Measurements from ENCODE around the gene IDH3A. TPM values are rescaled to one million over a fixed set of nuclear protein-coding genes. Genes with fewer than 3 reads are reported as not detected.

Gene IDH3A
- total RNA-seq, 1 experiment from 2014 or later = 40.2 TPM

GRCh38 chr15:78105476-78106241 lies 43.5 kb upstream of the IDH3A start:
- Histone ChIP-seq H2BK120ac (ENCODE audit: low read depth, low read length, poor library complexity, severe bottlenecking) (no peak overlapping the region), H3K79me2 (ENCODE audit: insufficient read depth, low read length) (no peaks in the 10 kb centered on the region), H3K79me1 (ENCODE audit: insufficient read depth, low read depth, low read length, poor library complexity, severe bottlenecking) (no peaks in the 10 kb centered on the region), H3K4me2 (ENCODE audit: insufficient read depth, insufficient read length, low read length) (no peak overlapping the region), H2AK5ac (ENCODE audit: insufficient read length, low read length) (no peak overlapping the region), H3K4ac (ENCODE audit: low read depth, low read length) (no peak overlapping the region), H4K20me1 (ENCODE audit: control insufficient read depth, insufficient read depth, insufficient read length) (no peaks in the 10 kb centered on the region), H3K23ac (ENCODE audit: insufficient read length, low read depth, low read length) (no peak overlapping the region), H3T11ph (ENCODE audit: low read length) (no peak overlapping the region), H4K8ac (replicated peaks; ENCODE audit: insufficient read length, low read depth, low read length) (no peak overlapping the region), H3K27me3 (ENCODE audit: insufficient read depth, low read length) (no peaks in the 10 kb centered on the region), H3K18ac (ENCODE audit: insufficient read length, low read depth, low read length) (no peak overlapping the region), H3K23me2 (ENCODE audit: insufficient read length, low read depth, low read length, poor library complexity, severe bottlenecking) (no peaks in the 10 kb centered on the region), H3K4me1 (ENCODE audit: insufficient read depth, low read length) (no peaks in the 10 kb centered on the region), H4K5ac (ENCODE audit: insufficient read length, low read depth, low read length) (no peak overlapping the region), H3K9ac (ENCODE audit: extremely low read depth, insufficient read length, low read length) (no peak overlapping the region), H4K91ac (ENCODE audit: insufficient read length, low read depth, low read length) (no peak overlapping the region), H3K27ac (ENCODE audit: insufficient read length, low read depth, low read length) (no peak overlapping the region), H3K9me3 (ENCODE audit: control insufficient read depth, low read depth, low read length) (no peaks in the 10 kb centered on the region), H2BK15ac (ENCODE audit: low read depth, low read length) (no peak overlapping the region), H3K14ac (ENCODE audit: insufficient read depth, low read length) (no peak overlapping the region), H2BK12ac (ENCODE audit: insufficient read length, low read depth, low read length) (no peak overlapping the region), H2AFZ (ENCODE audit: low read length) (no peak overlapping the region), H3K56ac (ENCODE audit: insufficient read length, low read depth, low read length) (no peak overlapping the region), H2BK20ac (ENCODE audit: low read depth, low read length, poor library complexity, severe bottlenecking) (no peak overlapping the region), H2BK5ac (ENCODE audit: insufficient read length, low read length) (no peak overlapping the region)
- no CpG with 5 or more reads among the region's 16 CpGs for WGBS (ENCODE audit: extremely low coverage, insufficient read length, low lambda C conversion rate)
- H3K27ac Mint-ChIP-seq = peak overlapping the region in 1 of 3 experiments; percentile 95; a peak in 2 of 7 replicates
- TF ChIP-seq CTCF (conservative IDR thresholded peaks at IDR 0.05) = no peak
- H3K4me3 Mint-ChIP-seq = no peak overlapping the region
- no peaks in the 10 kb centered on the region for H3K27me3 Mint-ChIP-seq (ENCODE audit: low read depth)
- no peak for DNase-seq
- peaks cover 4 to 14% (median 7%) of the 10 kb centered on the region in 3 experiments; a peak in 5 of 7 replicates for H3K36me3 Mint-ChIP-seq (ENCODE audit: insufficient read depth in 1 of 3, low read depth in 3 of 3)
- H3K9me3 Mint-ChIP-seq = no peaks in the 10 kb centered on the region
- peaks cover 0 to 5% of the 10 kb centered on the region in 2 experiments; a peak in 2 of 4 replicates for H3K4me1 Mint-ChIP-seq
